GM12878 (cell line): Measurements from ENCODE around the gene RAB8A. TPM values are rescaled to one million over a fixed set of nuclear protein-coding genes. Genes with fewer than 3 reads are reported as not detected.
A peak's percentile ranks its signal among the peaks of the same experiment; 100 is the strongest.

Experiments
- ATAC-seq: fragments of 200-7000 bp; cut with Tn5 transposase; 3 replicates; pipeline ENCODE4 v1.9.1; 2020; ENCODE audit warnings: mild to moderate bottlenecking, moderate library complexity
- BruUV-seq: library from RNA; stranded (reverse); fragments of 400-500 nt; replicated peaks from 2 replicates; lab custom pipeline; 2021; lab: Mats Ljungman, UMichigan
- CTCF ChIA-PET: fragments of 300-600 bp; sonication (Branson Sonifier 250); formaldehyde crosslinking; extraction: SDS; loops from one replicate; lab custom pipeline; 2021; ENCODE audit warnings: inconsistent platforms; lab: Yijun Ruan, JAX
- POLR2A ChIA-PET: fragments of 350-600 bp; formaldehyde crosslinking; extraction: SDS; loops from one replicate; lab custom pipeline; 2021; ENCODE audit warnings: inconsistent platforms; lab: Charles Lee
- RAD21 ChIA-PET: fragments of 300-600 bp; sonication (Branson Sonifier 250); formaldehyde crosslinking; loops from one replicate; lab custom pipeline; 2023; ENCODE audit warnings: antibody characterized with exemption; ENCODE audit not compliant: unreplicated experiment; lab: Charles Lee
- SMC1A ChIA-PET: fragments of 300-600 bp; sonication (Branson Sonifier 250); formaldehyde crosslinking; loops from one replicate; lab custom pipeline; 2023; ENCODE audit not compliant: unreplicated experiment, uncharacterized antibody; lab: Charles Lee
- DNase-seq: peaks from one replicate; pipeline ENCODE4 v3.0.0-alpha.2; 2011; ENCODE audit warnings: low read depth, low spot score
- FAIRE-seq: peaks from 3 replicates; lab custom pipeline; 2011; peaks lifted over from hg19 to GRCh38; lab: Jason Lieb, UNC
- H2AFZ ChIP-seq: 2 replicates; pipeline ENCODE4 v1.6.0; 2011; ENCODE audit warnings: low read depth, low read length, control low read depth; ENCODE audit not compliant: control insufficient read depth
- H3K27ac ChIP-seq: 2 replicates; pipeline ENCODE4 v1.5.1; 2011; ENCODE audit warnings: control low read depth; ENCODE audit not compliant: control insufficient read depth, insufficient read depth
- H3K27me3 ChIP-seq, 2 experiments: replicated peaks in 1 of 2; 2 replicates each; pipeline versions ENCODE4 v1.6.0 to v1.6.1; 2011; ENCODE audit warnings: low read length in 1 of 2; ENCODE audit not compliant: control insufficient read depth in 2 of 2, insufficient read depth in 2 of 2
- H3K36me3 ChIP-seq, 2 experiments: 2 replicates each; pipeline ENCODE4 v1.5.1; 2011; ENCODE audit warnings: low read length in 1 of 2; ENCODE audit not compliant: control insufficient read depth in 2 of 2, insufficient read depth in 2 of 2
- H3K4me1 ChIP-seq: 2 replicates; pipeline ENCODE4 v1.6.1; 2011; ENCODE audit warnings: mild to moderate bottlenecking, low read length, moderate library complexity, mixed read lengths; ENCODE audit not compliant: control insufficient read depth, insufficient read depth
- H3K4me2 ChIP-seq: 2 replicates; pipeline ENCODE4 v1.6.0; 2011; ENCODE audit warnings: control low read depth; ENCODE audit not compliant: control insufficient read depth, insufficient read depth
- H3K4me3 ChIP-seq: fragments of 200-600 bp; sonication (generic); 2 replicates; pipeline ENCODE4 v1.5.1; 2016
- H3K79me2 ChIP-seq: 2 replicates; pipeline ENCODE4 v1.6.0; 2011; ENCODE audit warnings: low read length; ENCODE audit not compliant: control insufficient read depth, insufficient read depth
- H3K9ac ChIP-seq: 2 replicates; pipeline ENCODE4 v1.8.0; 2011; ENCODE audit warnings: low read length, control low read depth, mixed read lengths; ENCODE audit not compliant: control insufficient read depth, insufficient read depth
- H3K9me3 ChIP-seq: replicated peaks from 3 replicates; pipeline ENCODE4 v1.5.1; 2011; ENCODE audit warnings: mild to moderate bottlenecking, low read length; ENCODE audit not compliant: control insufficient read depth, insufficient read depth
- H4K20me1 ChIP-seq: 2 replicates; pipeline ENCODE4 v1.6.0; 2011; ENCODE audit not compliant: control insufficient read depth, insufficient read depth
- BMI1 ChIP-seq: fragments of 450-650 bp; IDR thresholded peaks from 2 replicates; pipeline ENCODE4 v1.6.1; 2016; ENCODE audit warnings: mild to moderate bottlenecking, moderate library complexity, borderline replicate concordance
- DPF2 ChIP-seq: fragments of 450-650 bp; IDR thresholded peaks from 2 replicates; pipeline ENCODE4 v1.6.1; 2017; ENCODE audit warnings: mild to moderate bottlenecking
- HDAC2 ChIP-seq: fragments of 200-600 bp; sonication (generic); IDR thresholded peaks from 2 replicates; pipeline ENCODE4 v1.6.1; 2017
- MEF2B ChIP-seq: fragments of 450-650 bp; IDR thresholded peaks from 2 replicates; pipeline ENCODE4 v1.6.1; 2018; ENCODE audit warnings: mild to moderate bottlenecking, moderate library complexity; ENCODE audit not compliant: partially characterized antibody, poor library complexity, severe bottlenecking
- POLR2A ChIP-seq: IDR thresholded peaks from 2 replicates; pipeline ENCODE4 v1.6.1; 2011; ENCODE audit warnings: low read depth, mild to moderate bottlenecking, low read length
- POLR2AphosphoS2 ChIP-seq: IDR thresholded peaks from 2 replicates; pipeline ENCODE4 v1.6.1; 2011; ENCODE audit warnings: low read depth, mild to moderate bottlenecking, low read length, improper control_type of control experiment, moderate library complexity
- RFX5 ChIP-seq: IDR thresholded peaks from 2 replicates; pipeline ENCODE4 v1.6.1; 2011; ENCODE audit warnings: low read depth, low read length, improper control_type of control experiment
- SRF ChIP-seq, 2 experiments: IDR thresholded peaks; 2 replicates each; pipeline ENCODE4 v1.6.1; 2011; ENCODE audit warnings: low read depth in 2 of 2, low read length in 2 of 2, mild to moderate bottlenecking in 1 of 2, moderate library complexity in 1 of 2
- WGBS: methylation state at CpG from one replicate; pipeline ENCODE4 v1.1.6; 2016; ENCODE audit warnings: low lambda C conversion rate; ENCODE audit not compliant: insufficient replicate concordance, insufficient coverage; ENCODE audit errors: missing lambda C conversion rate; 5-methylcytosine and 5-hydroxymethylcytosine counted together
- in situ Hi-C: fragments of 300-500 bp; cut with MboI; formaldehyde crosslinking; loops from 9 replicates; pipeline ENCODE4 v1.14.3; 2018; ENCODE audit warnings: mixed read lengths
- intact Hi-C: fragments of 100-400 bp; cut with micrococcal nuclease; formaldehyde crosslinking; loops from one replicate; pipeline ENCODE4 v1.14.2; 2022; ENCODE audit not compliant: unreplicated experiment
- polyA plus RNA-seq, 11 experiments: library from polyadenylated mRNA; depleted of rRNA in 4 of 11; unstranded in 6 of 11; stranded (reverse) in 5 of 11; fragments of >200 nt; fragmentation: Nextera tagmentation in 4 of 11; fragmentation: Illumina TruSeq in 1 of 11; extraction: Ambion mirVana in 4 of 11; extraction: Trizol in 1 of 11; gene quantifications; 1 replicate in 1 of 11; 2 replicates in 10 of 11; pipeline versions ENCODE4 v1.2.1 to v1.2.3, GENCODE V29; 2011 to 2016; ENCODE audit warnings: inconsistent platforms in 2 of 11, missing spikeins in 2 of 11, low read depth in 1 of 11
- total RNA-seq, 4 experiments: library from RNA; depleted of rRNA in 3 of 4; stranded (reverse); fragments of >200 nt in 3 of 4; fragmentation: Illumina TruSeq in 1 of 4; extraction: Trizol in 1 of 4; gene quantifications; 2 replicates each; pipeline versions ENCODE4 v1.2.1 to v1.2.3, GENCODE V29; 2013 to 2021
- TF ChIP-seq, protein P1 (sequence below): IDR thresholded peaks from 2 replicates; pipeline ENCODE4 v1.6.1; 2011; ENCODE audit warnings: borderline replicate concordance, low read depth, mild to moderate bottlenecking, moderate library complexity, mixed read lengths, low read length; ENCODE audit not compliant: insufficient read depth; ENCODE audit errors: extremely low read length

RAB8A gene
- total and polyA plus RNA-seq, 10 of the 15 experiments (the other 5 are each of a cell fraction or from before 2014, with no cell fraction given) = 23.9 to 314 (median 185) TPM

DNA sequence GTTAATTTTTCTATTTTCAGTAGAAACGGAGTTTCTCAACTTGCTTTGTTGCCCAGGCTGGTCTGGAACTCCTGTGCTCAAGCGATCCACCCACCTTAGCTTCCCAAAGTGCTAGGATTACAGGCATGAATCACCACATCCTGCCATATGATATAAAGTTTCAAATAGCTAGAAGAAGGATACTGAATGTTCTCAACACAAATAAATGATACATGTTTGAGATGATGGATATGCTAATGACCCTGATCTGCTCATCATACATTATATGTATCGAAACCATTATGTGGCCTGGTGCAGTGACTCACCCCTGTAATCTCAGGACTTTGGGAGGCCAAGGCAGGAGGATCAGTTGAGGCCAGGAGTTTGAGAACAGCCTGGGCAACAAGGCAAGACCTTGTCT is 50.2 kb downstream of the RAB8A start:
- TF ChIP-seq POLR2A (no peak), SRF (IDR thresholded peaks at IDR 0.05; ENCODE audit: low read depth in 2 of 2, low read length in 2 of 2) (no peak), RFX5 (no peak), DPF2 (no peak), BMI1 (no peak), POLR2AphosphoS2 (no peak), MEF2B (no peak), HDAC2 (no peak)
- TF ChIP-seq, protein P1, sequence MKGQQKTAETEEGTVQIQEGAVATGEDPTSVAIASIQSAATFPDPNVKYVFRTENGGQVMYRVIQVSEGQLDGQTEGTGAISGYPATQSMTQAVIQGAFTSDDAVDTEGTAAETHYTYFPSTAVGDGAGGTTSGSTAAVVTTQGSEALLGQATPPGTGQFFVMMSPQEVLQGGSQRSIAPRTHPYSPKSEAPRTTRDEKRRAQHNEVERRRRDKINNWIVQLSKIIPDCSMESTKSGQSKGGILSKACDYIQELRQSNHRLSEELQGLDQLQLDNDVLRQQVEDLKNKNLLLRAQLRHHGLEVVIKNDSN = no peak
- ChIA-PET SMC1A (interaction anchor here (0.6 to 1.6 kb wide), 4 partner anchors 12 to 98 kb away, joined by 3 to 4 read pairs (median 4); no protein-coding TSS in a partner anchor), CTCF (no interaction called here), RAD21 (interaction anchor here (0.6 to 1.8 kb wide), 4 partner anchors 12 to 44 kb away, joined by 3 to 4 read pairs (median 4); no protein-coding TSS in a partner anchor), POLR2A (interaction anchor here (0.6 to 2.3 kb wide), 6 partner anchors 10 to 1036 kb away, joined by 3 to 12 read pairs (median 6); partner anchors contain the start of gene HSH2D)
- Histone ChIP-seq H3K4me2 (no peak overlapping the region), H3K27me3 (no peaks in the 10 kb centered on the region), H3K27ac (no peak overlapping the region), H3K9ac (no peak overlapping the region), H3K4me3 (no peak overlapping the region), H3K9me3 (no peaks in the 10 kb centered on the region; the same call in 2 of the 3 replicates), H4K20me1 (no peaks in the 10 kb centered on the region), H3K4me1 (peaks cover 9% of the 10 kb centered on the region), H3K36me3 (peaks cover 5 to 11% of the 10 kb centered on the region in 2 experiments), H2AFZ (no peak overlapping the region), H3K79me2 (no peaks in the 10 kb centered on the region)
- intact Hi-C loops = no loop called here
- no TSS peak for BruUV-seq
- 77% methylated on average over 3 of the region's 3 CpGs for WGBS
- in situ Hi-C loops = no loop called here
- DNase-seq (no peak), ATAC-seq (no peak), FAIRE-seq (peak; percentile 7)
